GM12873 (cell line): Measurements from ENCODE around the gene BPNT1.

Source experiments
- TF ChIP-seq, protein P1 (sequence below): IDR thresholded peaks from 2 replicates; pipeline ENCODE4 v1.5.1; 2012; ENCODE audit warnings: low read depth, mild to moderate bottlenecking, moderate library complexity, low read length, control low read depth; ENCODE audit not compliant: insufficient read depth; ENCODE audit errors: missing control alignments

BPNT1 gene

DNA sequence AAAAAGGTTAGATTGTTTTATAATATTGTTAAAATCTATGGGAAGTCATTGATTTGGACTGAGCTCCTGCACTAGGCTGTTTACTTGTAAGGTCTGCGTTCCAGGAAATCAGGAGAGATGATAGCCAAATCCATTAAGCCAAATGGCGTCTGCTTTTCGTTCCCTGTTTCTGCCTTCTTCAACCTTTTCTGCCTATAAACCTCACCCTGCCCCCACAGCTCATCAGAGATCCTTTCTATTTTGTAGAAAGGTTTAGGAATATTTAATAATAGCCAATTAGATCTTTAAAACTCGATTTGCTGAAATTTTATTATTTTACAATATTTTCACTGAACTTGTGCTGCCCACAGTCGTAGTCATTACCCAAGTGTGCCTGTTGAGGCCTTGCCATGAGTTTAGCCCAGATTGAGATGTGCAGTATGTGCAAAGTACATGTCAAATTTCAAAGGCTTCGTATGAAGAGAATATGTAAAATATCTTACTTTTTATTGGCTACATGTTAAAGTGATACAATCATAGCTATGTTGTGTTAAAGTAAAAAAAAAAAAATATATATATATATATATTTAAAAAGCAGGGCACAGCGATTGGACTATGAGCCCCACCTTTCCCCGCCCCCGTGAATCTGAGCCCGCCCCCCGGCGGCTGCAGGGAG is 3.9 kb upstream of the BPNT1 start:
- TF ChIP-seq, protein P1, sequence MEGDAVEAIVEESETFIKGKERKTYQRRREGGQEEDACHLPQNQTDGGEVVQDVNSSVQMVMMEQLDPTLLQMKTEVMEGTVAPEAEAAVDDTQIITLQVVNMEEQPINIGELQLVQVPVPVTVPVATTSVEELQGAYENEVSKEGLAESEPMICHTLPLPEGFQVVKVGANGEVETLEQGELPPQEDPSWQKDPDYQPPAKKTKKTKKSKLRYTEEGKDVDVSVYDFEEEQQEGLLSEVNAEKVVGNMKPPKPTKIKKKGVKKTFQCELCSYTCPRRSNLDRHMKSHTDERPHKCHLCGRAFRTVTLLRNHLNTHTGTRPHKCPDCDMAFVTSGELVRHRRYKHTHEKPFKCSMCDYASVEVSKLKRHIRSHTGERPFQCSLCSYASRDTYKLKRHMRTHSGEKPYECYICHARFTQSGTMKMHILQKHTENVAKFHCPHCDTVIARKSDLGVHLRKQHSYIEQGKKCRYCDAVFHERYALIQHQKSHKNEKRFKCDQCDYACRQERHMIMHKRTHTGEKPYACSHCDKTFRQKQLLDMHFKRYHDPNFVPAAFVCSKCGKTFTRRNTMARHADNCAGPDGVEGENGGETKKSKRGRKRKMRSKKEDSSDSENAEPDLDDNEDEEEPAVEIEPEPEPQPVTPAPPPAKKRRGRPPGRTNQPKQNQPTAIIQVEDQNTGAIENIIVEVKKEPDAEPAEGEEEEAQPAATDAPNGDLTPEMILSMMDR: no peak

DNA sequence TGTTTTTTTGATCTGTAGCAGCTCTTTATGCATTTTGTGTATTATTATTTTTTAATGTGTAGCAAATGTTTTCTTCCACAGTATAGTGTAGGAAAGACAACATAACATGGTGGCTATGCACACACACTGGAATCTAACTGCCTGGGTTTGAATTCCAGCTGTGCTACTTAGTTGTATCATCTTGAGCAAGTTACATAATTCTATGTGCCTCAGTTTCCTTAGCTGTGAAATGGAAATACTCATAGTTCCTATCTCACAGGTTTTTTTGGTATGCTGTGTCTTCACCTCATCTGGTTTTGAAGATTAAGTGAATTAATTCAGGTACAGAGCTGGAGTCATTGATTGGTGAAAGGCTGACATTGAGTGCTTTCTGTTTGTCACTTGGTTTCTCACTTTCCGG is 3.1 kb upstream of the BPNT1 start:
- TF ChIP-seq, protein P1: no peak

- TF ChIP-seq, protein P1: peak; percentile 62
These were observed 3.3 kb downstream of the BPNT1 start for GRCh38 chr1:220086261-220086686.

DNA sequence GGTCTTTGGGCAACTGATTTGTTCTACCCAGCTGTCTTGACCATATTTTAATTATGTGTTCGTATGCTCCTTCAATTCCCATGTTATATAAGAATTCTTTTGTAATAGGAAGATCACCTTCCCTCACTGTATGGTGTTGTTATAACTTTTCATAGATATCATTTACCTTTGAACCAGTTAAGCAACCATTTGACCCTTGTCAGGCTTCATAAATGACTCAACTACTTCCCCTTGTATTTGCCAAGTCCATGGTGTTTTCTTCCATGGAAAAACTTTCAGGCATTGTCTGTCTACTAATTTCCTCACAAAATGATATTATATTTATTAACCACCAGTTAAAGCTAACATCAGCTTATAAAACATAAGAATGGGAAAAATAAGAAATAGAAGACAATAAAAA is 5.1 kb downstream of the BPNT1 start:
- TF ChIP-seq, protein P1: no peak

DNA sequence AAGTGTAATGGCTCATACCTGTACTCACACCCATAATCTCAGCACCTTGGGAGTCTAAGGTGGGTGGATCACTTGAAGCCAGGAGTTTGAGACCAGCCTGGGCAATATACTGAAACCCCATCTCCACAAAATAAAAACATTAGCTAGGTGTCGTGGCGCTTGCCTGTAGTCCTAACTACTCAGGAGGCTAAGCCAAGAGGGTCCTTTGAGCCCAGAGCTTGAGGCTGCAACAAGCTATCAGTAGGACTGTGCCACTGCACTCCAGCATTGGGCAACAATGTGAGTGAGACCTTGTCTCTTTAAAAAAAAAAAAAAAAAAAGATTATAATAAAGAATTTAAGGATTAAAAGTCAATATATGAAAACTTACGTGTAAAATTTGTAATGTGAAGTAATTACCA is 11.7 kb downstream of the BPNT1 start:
- TF ChIP-seq, protein P1: no peak

DNA sequence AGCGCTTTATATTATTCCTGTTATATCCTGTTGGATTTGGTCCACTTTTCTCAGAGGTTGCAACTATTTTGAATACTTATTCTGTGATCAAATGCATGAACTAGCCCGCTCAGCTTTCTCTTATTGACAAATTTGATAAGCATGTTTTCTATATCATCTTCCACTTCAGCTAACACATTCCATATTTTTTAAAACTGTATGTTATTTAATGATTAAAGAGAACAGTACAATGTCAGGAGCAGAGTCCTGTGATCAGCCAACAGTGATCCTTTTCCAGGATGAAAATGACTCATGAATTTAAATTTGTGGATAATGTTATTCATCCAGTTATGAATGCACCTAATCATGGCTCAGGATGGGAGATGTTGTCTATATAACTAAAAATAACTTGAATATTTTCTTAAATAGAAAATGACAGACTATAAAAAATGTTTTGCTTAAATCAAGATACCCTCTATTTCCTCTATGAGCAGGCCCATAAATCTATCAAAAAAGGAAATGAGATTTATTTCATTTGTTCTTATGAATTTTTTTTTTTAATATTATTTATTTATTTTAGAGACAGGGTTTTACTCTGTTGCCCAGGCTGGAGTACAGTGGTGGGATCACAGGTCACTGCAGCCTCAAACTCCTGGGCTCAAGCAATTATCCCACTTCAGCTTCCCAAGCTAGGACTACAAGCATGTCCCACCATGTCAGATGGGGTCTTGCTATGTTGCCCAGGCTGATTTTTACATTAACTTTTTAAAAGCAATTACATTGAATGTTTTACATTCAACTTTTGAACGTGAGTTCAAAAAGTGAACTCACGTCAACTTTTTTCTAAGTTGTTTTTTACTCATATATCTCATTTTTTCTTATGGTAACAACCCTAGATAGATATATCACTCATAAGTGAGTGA is 12.5 kb downstream of the BPNT1 start:
- TF ChIP-seq, protein P1: no peak
